Fibroblast of lung (primary cell): ENCODE measurements around the gene ACOX1.

Source experiments
- EZH2 ChIP-seq: IDR thresholded peaks from 2 replicates; pipeline ENCODE4 v1.5.1; 2012; ENCODE audit warnings: low read length, control low read depth, mild to moderate bottlenecking; ENCODE audit errors: missing control alignments
- TF ChIP-seq, protein P1 (sequence below), 2 donors: IDR thresholded peaks in 1 of 2; conservative IDR thresholded peaks in 1 of 2; 1 replicate in 1 of 2; 2 replicates in 1 of 2; pipeline ENCODE4 v1.5.1; 2011 to 2012; ENCODE audit warnings: low read length in 2 of 2, control low read depth in 1 of 2, inconsistent platforms in 1 of 2, low read depth in 1 of 2, mild to moderate bottlenecking in 1 of 2

DNA sequence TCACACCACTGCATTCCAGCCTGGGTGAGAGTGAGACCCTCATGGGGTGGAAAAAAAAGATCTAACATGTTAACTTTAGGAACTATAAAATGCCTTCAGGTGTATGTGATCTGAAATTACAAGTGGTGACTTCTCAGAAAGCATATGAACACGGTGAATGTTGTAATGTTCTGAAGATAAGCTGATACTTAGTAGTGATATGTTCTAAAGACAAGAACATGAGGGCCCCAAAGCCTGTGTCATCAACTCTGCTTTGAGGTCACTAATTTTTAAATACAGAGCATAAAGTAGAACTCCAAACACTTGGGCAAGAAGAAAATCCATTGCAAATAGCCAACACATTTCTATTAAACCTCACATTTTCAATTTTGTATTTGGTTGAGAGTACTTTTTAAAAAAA is 35.5 kb downstream of the ACOX1 start:
- TF ChIP-seq, protein P1, sequence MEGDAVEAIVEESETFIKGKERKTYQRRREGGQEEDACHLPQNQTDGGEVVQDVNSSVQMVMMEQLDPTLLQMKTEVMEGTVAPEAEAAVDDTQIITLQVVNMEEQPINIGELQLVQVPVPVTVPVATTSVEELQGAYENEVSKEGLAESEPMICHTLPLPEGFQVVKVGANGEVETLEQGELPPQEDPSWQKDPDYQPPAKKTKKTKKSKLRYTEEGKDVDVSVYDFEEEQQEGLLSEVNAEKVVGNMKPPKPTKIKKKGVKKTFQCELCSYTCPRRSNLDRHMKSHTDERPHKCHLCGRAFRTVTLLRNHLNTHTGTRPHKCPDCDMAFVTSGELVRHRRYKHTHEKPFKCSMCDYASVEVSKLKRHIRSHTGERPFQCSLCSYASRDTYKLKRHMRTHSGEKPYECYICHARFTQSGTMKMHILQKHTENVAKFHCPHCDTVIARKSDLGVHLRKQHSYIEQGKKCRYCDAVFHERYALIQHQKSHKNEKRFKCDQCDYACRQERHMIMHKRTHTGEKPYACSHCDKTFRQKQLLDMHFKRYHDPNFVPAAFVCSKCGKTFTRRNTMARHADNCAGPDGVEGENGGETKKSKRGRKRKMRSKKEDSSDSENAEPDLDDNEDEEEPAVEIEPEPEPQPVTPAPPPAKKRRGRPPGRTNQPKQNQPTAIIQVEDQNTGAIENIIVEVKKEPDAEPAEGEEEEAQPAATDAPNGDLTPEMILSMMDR (conservative IDR thresholded peaks at IDR 0.05 in 1 of 2, IDR thresholded peaks at IDR 0.05 in 1 of 2; ENCODE audit: low read depth in 1 of 2, low read length in 2 of 2): no peak
- TF ChIP-seq EZH2: no peak
